ENCODE measurements around the gene TRANK1. TPM values are rescaled to one million over a fixed set of nuclear protein-coding genes. Genes with fewer than 3 reads are reported as not detected.

Gene TRANK1
- polyA plus RNA-seq, 1 donor from 2014 or later = 11.6 TPM

DNA sequence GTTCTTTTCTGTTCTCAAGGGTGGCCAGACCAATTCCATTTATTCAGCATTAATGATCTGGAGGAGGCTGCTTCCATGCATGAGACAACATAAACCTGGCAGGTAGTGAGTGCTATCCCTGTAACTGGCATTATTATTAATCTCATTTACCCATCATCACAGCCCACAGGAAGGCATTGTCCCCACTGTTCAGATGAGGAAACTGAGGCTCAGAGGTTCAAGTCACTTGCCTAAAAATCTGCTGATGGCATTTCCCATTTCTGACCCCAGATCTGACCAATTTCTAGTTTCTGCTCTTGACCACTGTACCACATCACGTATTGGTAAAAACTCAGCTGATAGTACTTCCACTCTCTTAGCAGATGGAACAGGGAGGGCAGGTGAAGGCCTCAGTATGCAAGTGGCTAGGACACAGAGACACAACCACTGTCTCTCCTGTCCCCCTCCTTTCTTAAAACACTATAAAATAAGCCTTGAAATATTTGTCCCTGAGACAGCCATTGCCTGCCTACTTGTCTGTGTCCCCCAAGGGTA is 36.1 kb downstream of the TRANK1 start:
- no peak for TF ChIP-seq TAF1 (IDR thresholded peaks at IDR 0.05; ENCODE audit: low read depth)
- TF ChIP-seq SMC3 (conservative IDR thresholded peaks at IDR 0.05; ENCODE audit: poor library complexity) = no peak
- TF ChIP-seq RAD21 (conservative IDR thresholded peaks at IDR 0.05) = no peak
- TF ChIP-seq MXI1 (conservative IDR thresholded peaks at IDR 0.05; ENCODE audit: poor library complexity, severe bottlenecking) = no peak
- TF ChIP-seq, protein P1, sequence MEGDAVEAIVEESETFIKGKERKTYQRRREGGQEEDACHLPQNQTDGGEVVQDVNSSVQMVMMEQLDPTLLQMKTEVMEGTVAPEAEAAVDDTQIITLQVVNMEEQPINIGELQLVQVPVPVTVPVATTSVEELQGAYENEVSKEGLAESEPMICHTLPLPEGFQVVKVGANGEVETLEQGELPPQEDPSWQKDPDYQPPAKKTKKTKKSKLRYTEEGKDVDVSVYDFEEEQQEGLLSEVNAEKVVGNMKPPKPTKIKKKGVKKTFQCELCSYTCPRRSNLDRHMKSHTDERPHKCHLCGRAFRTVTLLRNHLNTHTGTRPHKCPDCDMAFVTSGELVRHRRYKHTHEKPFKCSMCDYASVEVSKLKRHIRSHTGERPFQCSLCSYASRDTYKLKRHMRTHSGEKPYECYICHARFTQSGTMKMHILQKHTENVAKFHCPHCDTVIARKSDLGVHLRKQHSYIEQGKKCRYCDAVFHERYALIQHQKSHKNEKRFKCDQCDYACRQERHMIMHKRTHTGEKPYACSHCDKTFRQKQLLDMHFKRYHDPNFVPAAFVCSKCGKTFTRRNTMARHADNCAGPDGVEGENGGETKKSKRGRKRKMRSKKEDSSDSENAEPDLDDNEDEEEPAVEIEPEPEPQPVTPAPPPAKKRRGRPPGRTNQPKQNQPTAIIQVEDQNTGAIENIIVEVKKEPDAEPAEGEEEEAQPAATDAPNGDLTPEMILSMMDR (IDR thresholded peaks at IDR 0.05; ENCODE audit: poor library complexity, severe bottlenecking) = no peak
- TF ChIP-seq, protein P2, sequence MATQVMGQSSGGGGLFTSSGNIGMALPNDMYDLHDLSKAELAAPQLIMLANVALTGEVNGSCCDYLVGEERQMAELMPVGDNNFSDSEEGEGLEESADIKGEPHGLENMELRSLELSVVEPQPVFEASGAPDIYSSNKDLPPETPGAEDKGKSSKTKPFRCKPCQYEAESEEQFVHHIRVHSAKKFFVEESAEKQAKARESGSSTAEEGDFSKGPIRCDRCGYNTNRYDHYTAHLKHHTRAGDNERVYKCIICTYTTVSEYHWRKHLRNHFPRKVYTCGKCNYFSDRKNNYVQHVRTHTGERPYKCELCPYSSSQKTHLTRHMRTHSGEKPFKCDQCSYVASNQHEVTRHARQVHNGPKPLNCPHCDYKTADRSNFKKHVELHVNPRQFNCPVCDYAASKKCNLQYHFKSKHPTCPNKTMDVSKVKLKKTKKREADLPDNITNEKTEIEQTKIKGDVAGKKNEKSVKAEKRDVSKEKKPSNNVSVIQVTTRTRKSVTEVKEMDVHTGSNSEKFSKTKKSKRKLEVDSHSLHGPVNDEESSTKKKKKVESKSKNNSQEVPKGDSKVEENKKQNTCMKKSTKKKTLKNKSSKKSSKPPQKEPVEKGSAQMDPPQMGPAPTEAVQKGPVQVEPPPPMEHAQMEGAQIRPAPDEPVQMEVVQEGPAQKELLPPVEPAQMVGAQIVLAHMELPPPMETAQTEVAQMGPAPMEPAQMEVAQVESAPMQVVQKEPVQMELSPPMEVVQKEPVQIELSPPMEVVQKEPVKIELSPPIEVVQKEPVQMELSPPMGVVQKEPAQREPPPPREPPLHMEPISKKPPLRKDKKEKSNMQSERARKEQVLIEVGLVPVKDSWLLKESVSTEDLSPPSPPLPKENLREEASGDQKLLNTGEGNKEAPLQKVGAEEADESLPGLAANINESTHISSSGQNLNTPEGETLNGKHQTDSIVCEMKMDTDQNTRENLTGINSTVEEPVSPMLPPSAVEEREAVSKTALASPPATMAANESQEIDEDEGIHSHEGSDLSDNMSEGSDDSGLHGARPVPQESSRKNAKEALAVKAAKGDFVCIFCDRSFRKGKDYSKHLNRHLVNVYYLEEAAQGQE (IDR thresholded peaks at IDR 0.05; ENCODE audit: borderline replicate concordance) = no peak
- TF ChIP-seq EP300 (conservative IDR thresholded peaks at IDR 0.05; ENCODE audit: poor library complexity, severe bottlenecking) = no peak
- TF ChIP-seq POLR2AphosphoS5 (IDR thresholded peaks at IDR 0.05) = no peak
- TF ChIP-seq EZH2 (IDR thresholded peaks at IDR 0.05; ENCODE audit: borderline replicate concordance, insufficient read depth, low read length, poor library complexity, severe bottlenecking) = no peak
- Histone ChIP-seq H3K4me2 (ENCODE audit: low read length) (no peak overlapping the region), H3K27ac (ENCODE audit: low read length) (no peak overlapping the region), H4K20me1 (ENCODE audit: insufficient read depth) (no peaks in the 10 kb centered on the region), H3K36me3 (ENCODE audit: insufficient read depth, low read length) (no peaks in the 10 kb centered on the region), H3K9me2 (ENCODE audit: insufficient read depth, low read length) (no peaks in the 10 kb centered on the region), H3K4me3 (ENCODE audit: low read length) (no peak overlapping the region), H3K27me3 (ENCODE audit: insufficient read depth, low read depth, low read length) (no peaks in the 10 kb centered on the region), H2AFZ (ENCODE audit: low read depth, low read length) (no peak overlapping the region), H3K9me3 (ENCODE audit: low read length) (no peaks in the 10 kb centered on the region), H3K9ac (ENCODE audit: low read length) (no peak overlapping the region), H3F3A (ENCODE audit: insufficient read depth, low read length, poor library complexity, severe bottlenecking) (no peaks in the 10 kb centered on the region), H3K79me2 (replicated peaks; ENCODE audit: insufficient read depth, low read length) (no peaks in the 10 kb centered on the region)

DNA sequence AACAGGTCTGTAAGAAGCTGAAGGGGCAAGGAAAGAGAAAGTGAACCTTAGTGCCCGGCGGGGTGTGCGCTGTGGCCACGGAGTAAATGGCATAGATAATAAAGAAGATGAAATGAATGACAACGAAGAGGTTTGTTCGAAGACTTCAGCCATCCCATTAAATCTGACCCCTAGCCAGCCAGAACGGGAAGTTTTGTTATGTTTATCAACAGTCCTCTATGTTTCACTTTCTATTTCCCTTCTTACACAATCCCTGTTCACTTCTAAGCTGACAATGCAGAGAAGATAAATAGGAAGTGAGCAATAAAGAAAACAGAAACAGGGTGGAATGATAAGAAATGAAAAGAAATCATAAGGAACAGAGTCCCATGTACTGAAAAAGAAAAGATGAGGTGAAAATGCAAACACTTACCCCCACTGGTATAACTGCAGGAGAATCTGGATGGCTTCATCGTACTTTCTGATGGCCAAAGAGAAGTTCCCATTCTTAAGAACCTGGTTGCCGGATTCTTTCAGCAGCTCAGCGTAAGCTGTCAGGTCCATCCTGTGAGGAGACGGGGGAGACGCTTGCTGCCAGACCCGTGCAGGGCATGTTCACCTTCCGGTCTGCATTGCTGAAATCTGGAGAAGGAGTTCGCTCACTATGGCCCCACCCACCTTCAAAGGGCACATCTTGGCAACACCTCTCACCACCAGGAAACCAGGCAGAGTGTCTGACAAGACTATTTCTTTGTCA is 36.8 kb downstream of the TRANK1 start:
- Histone ChIP-seq H3K9me3 (ENCODE audit: low read length) (no peaks in the 10 kb centered on the region), H3K9me2 (ENCODE audit: insufficient read depth, low read length) (no peaks in the 10 kb centered on the region), H3K9ac (ENCODE audit: low read length) (no peak overlapping the region), H2AFZ (ENCODE audit: low read depth, low read length) (no peak overlapping the region), H3K27me3 (ENCODE audit: insufficient read depth, low read depth, low read length) (no peaks in the 10 kb centered on the region), H3K4me3 (ENCODE audit: low read length) (no peak overlapping the region), H3K4me2 (ENCODE audit: low read length) (no peak overlapping the region), H3K27ac (ENCODE audit: low read length) (no peak overlapping the region), H3K79me2 (replicated peaks; ENCODE audit: insufficient read depth, low read length) (no peaks in the 10 kb centered on the region), H3F3A (ENCODE audit: insufficient read depth, low read length, poor library complexity, severe bottlenecking) (no peaks in the 10 kb centered on the region), H4K20me1 (ENCODE audit: insufficient read depth) (no peaks in the 10 kb centered on the region), H3K36me3 (ENCODE audit: insufficient read depth, low read length) (no peaks in the 10 kb centered on the region)
- TF ChIP-seq EP300 (conservative IDR thresholded peaks at IDR 0.05; ENCODE audit: poor library complexity, severe bottlenecking) = no peak
- no peak for TF ChIP-seq MXI1 (conservative IDR thresholded peaks at IDR 0.05; ENCODE audit: poor library complexity, severe bottlenecking)
- TF ChIP-seq, protein P1 (IDR thresholded peaks at IDR 0.05; ENCODE audit: poor library complexity, severe bottlenecking) = no peak
- TF ChIP-seq POLR2AphosphoS5 (IDR thresholded peaks at IDR 0.05) = no peak
- TF ChIP-seq RAD21 (conservative IDR thresholded peaks at IDR 0.05) = no peak
- no peak for TF ChIP-seq TAF1 (IDR thresholded peaks at IDR 0.05; ENCODE audit: low read depth)
- no peak for TF ChIP-seq SMC3 (conservative IDR thresholded peaks at IDR 0.05; ENCODE audit: poor library complexity)
- TF ChIP-seq, protein P2 (IDR thresholded peaks at IDR 0.05; ENCODE audit: borderline replicate concordance) = no peak
- no peak for TF ChIP-seq EZH2 (IDR thresholded peaks at IDR 0.05; ENCODE audit: borderline replicate concordance, insufficient read depth, low read length, poor library complexity, severe bottlenecking)
